Activated naive CD4-positive, alpha-beta T cell treated with anti-CD3 and anti-CD28 coated beads for 36 hours (primary cell): ENCODE measurements around the gene STUM. TPM values are rescaled to one million over a fixed set of nuclear protein-coding genes. Genes with fewer than 3 reads are reported as not detected.

ENCODE experiments used
- CTCF ChIA-PET: fragments of 350-600 bp; sonication (Branson Sonifier 250); formaldehyde crosslinking; loops from one replicate; lab custom pipeline; 2021; ENCODE audit warnings: antibody characterized with exemption; lab: Charles Lee
- DNase-seq: peaks from one replicate; pipeline ENCODE4 v3.0.0-alpha.2; 2020
- H3K27ac Mint-ChIP-seq: one replicate; pipeline ENCODE4 v1.8.0; 2021; ENCODE audit warnings: mild to moderate bottlenecking, mixed read lengths
- H3K27me3 Mint-ChIP-seq: one replicate; pipeline ENCODE4 v1.8.0; 2021; ENCODE audit warnings: low read depth, mixed read lengths
- H3K36me3 Mint-ChIP-seq: one replicate; pipeline ENCODE4 v1.8.0; 2021; ENCODE audit warnings: low read depth, mixed read lengths
- H3K4me1 Mint-ChIP-seq: one replicate; pipeline ENCODE4 v1.8.0; 2021; ENCODE audit warnings: low read depth, mixed read lengths
- H3K4me3 Mint-ChIP-seq: one replicate; pipeline ENCODE4 v1.8.0; 2021; ENCODE audit warnings: mild to moderate bottlenecking, moderate library complexity, mixed read lengths
- H3K9me3 Mint-ChIP-seq: one replicate; pipeline ENCODE4 v1.8.0; 2021; ENCODE audit warnings: mixed read lengths
- intact Hi-C: fragments of 100-400 bp; cut with micrococcal nuclease; formaldehyde crosslinking; loops from one replicate; pipeline ENCODE4 v1.15.1; 2023
- total RNA-seq, 2 experiments: library from RNA; stranded (reverse); gene quantifications; one replicate each; pipeline ENCODE4 v1.2.3, GENCODE V29; 2021

Gene STUM
- total RNA-seq, 2 experiments from 2014 or later = not detected

- Mint-ChIP-seq H3K36me3 (peaks cover 1% of the 10 kb centered on the region), H3K4me1 (peaks cover 61% of the 10 kb centered on the region), H3K9me3 (no peaks in the 10 kb centered on the region), H3K27ac (peak overlapping the region; percentile 93), H3K27me3 (no peaks in the 10 kb centered on the region), H3K4me3 (no peak overlapping the region)
- intact Hi-C loops = no loop called here
- DNase-seq = no peak
- CTCF ChIA-PET = interaction anchor here (1.2 to 1.9 kb wide), 4 partner anchors 12 to 30 kb away, joined by 3 to 6 read pairs (median 4); no protein-coding TSS in a partner anchor
These were observed 107.6 kb downstream of the STUM start for GRCh38 chr1:226656201-226656600.

GRCh38 chr1:226656601-226657277 lies 108.2 kb downstream of the STUM start:
- peaks cover 5% of the 10 kb centered on the region for H3K36me3 Mint-ChIP-seq
- peaks cover 64% of the 10 kb centered on the region for H3K4me1 Mint-ChIP-seq
- H3K27ac Mint-ChIP-seq = peak overlapping the region; percentile 72
- no peaks in the 10 kb centered on the region for H3K9me3 Mint-ChIP-seq
- peak overlapping the region; percentile 22 for H3K4me3 Mint-ChIP-seq
- no peak for DNase-seq
- CTCF ChIA-PET = interaction anchor here (1.2 to 1.9 kb wide), 4 partner anchors 13 to 31 kb away, joined by 3 to 6 read pairs (median 4); no protein-coding TSS in a partner anchor
- no peaks in the 10 kb centered on the region for H3K27me3 Mint-ChIP-seq
- intact Hi-C loops = no loop called here

- Mint-ChIP-seq H3K4me3 (no peak overlapping the region), H3K9me3 (no peaks in the 10 kb centered on the region), H3K27ac (peak overlapping the region; percentile 70), H3K4me1 (peaks cover 76% of the 10 kb centered on the region), H3K36me3 (peaks cover 5% of the 10 kb centered on the region), H3K27me3 (no peaks in the 10 kb centered on the region)
- no peak for DNase-seq
- intact Hi-C loops = no loop called here
- CTCF ChIA-PET = interaction anchor here (0.7 to 2.6 kb wide), 5 partner anchors 8 to 24 kb away, joined by 3 to 13 read pairs (median 3); no protein-coding TSS in a partner anchor
These were observed 109.5 kb downstream of the STUM start for GRCh38 chr1:226657895-226658545.

- DNase-seq = no peak
- Mint-ChIP-seq H3K4me1 (peaks cover 83% of the 10 kb centered on the region), H3K27ac (peak overlapping the region; percentile 70), H3K4me3 (no peak overlapping the region), H3K9me3 (no peaks in the 10 kb centered on the region), H3K36me3 (peaks cover 5% of the 10 kb centered on the region), H3K27me3 (no peaks in the 10 kb centered on the region)
- CTCF ChIA-PET = interaction anchor here (1.1 to 2.6 kb wide), 4 partner anchors 9 to 29 kb away, joined by 3 to 13 read pairs (median 4); no protein-coding TSS in a partner anchor
- intact Hi-C loops = no loop called here
These were observed 110.1 kb downstream of the STUM start for GRCh38 chr1:226658546-226659125.

Other genes starting within 250 kb of the STUM start
- gene LIN9, start 239.6 kb upstream of the STUM start, total RNA-seq = 1 to 10 TPM; 7.7 to 9.5 TPM
- 100 to 1,000 TPM; 265 to 273 TPM for gene PARP1, start 140.7 kb upstream of the STUM start, total RNA-seq
- 10 to 100 TPM; 40.3 to 40.9 TPM for gene ITPKB, start 190.5 kb downstream of the STUM start, total RNA-seq